Tibial nerve (tissue), 4 donors: Measurements from ENCODE around the gene TEX22. TPM values are rescaled to one million over a fixed set of nuclear protein-coding genes. Genes with fewer than 3 reads are reported as not detected.

Source experiments
- DNase-seq, 2 donors: peaks; one replicate each; pipeline ENCODE4 v3.0.0-alpha.2; 2019; ENCODE audit warnings: low spot score in 2 of 2
- H3K27ac ChIP-seq, 4 donors: fragments of 200-600 bp; sonication (generic) in 3 of 4; one replicate each; pipeline ENCODE4 v1.5.1; 2017 to 2019; ENCODE audit warnings: mild to moderate bottlenecking in 1 of 4
- H3K27me3 ChIP-seq, 2 donors: fragments of 200-600 bp; sonication (generic) in 1 of 2; one replicate each; pipeline versions ENCODE4 v1.5.1 to v1.6.0; 2017 to 2019
- H3K36me3 ChIP-seq, 3 donors: fragments of 200-600 bp; sonication (generic); one replicate each; pipeline ENCODE4 v1.5.1; 2018 to 2019
- H3K4me1 ChIP-seq, 4 donors: fragments of 200-600 bp; sonication (generic) in 3 of 4; one replicate each; pipeline ENCODE4 v1.5.1; 2017 to 2019
- H3K4me3 ChIP-seq, 4 donors: fragments of 200-600 bp; sonication (generic) in 3 of 4; one replicate each; pipeline ENCODE4 v1.5.1; 2017 to 2019; ENCODE audit warnings: mild to moderate bottlenecking in 1 of 4, moderate library complexity in 1 of 4
- H3K9me3 ChIP-seq, 4 donors: fragments of 200-600 bp; sonication (generic) in 3 of 4; one replicate each; pipeline ENCODE4 v1.5.1; 2017 to 2019
- CTCF ChIP-seq, 5 experiments: fragments of 200-600 bp in 3 of 5; fragments of 450-650 bp in 2 of 5; sonication (generic) in 3 of 5; IDR thresholded peaks; one replicate each; pipeline ENCODE4 v1.5.1; 2016 to 2019; ENCODE audit warnings: antibody characterized with exemption in 5 of 5, mild to moderate bottlenecking in 3 of 5, moderate library complexity in 2 of 5
- EP300 ChIP-seq, 2 donors: sonication (generic); formaldehyde crosslinking; IDR thresholded peaks; one replicate each; pipeline ENCODE4 v1.6.1; 2017; ENCODE audit warnings: antibody characterized with exemption in 2 of 2, mild to moderate bottlenecking in 1 of 2
- POLR2A ChIP-seq, 2 donors: fragments of 450-650 bp; IDR thresholded peaks; one replicate each; pipeline ENCODE4 v1.6.1; 2017; ENCODE audit warnings: antibody characterized with exemption in 2 of 2, mild to moderate bottlenecking in 2 of 2, moderate library complexity in 2 of 2
- WGBS, 2 donors: methylation state at CpG; one replicate each; pipeline ENCODE4 v1.1.5; 2018; 5-methylcytosine and 5-hydroxymethylcytosine counted together
- total RNA-seq, 4 donors: library from RNA; depleted of rRNA; stranded (reverse); fragments of >200 nt; gene quantifications; one replicate each; pipeline ENCODE4 v1.1.0, GENCODE V29; 2016

Gene TEX22
- total RNA-seq, 4 donors from 2014 or later, result 0.84 to 1.3 (median 1.0) TPM

GRCh38 chr14:105424861-105425260 lies 26.5 kb downstream of the TEX22 start:
- DNase-seq, result no peak
- H3K4me3 ChIP-seq, result no peak overlapping the region
- peaks cover 0 to 35% (median 0%) of the 10 kb centered on the region in 3 donors for H3K36me3 ChIP-seq
- peaks cover 0 to 28% (median 22%) of the 10 kb centered on the region in 4 donors for H3K4me1 ChIP-seq
- no peak overlapping the region for H3K27ac ChIP-seq
- no peaks in the 10 kb centered on the region for H3K27me3 ChIP-seq
- H3K9me3 ChIP-seq, result peaks cover 0 to 7% (median 0%) of the 10 kb centered on the region in 4 donors
- 95 to 96% methylated on average over 12 of the region's 12 CpGs for WGBS, 2 donors
- TF ChIP-seq CTCF (IDR thresholded peaks at IDR 0.05) (no peak), POLR2A (IDR thresholded peaks at IDR 0.05) (no peak)

GRCh38 chr14:105425823-105426247 lies 27.5 kb downstream of the TEX22 start:
- WGBS, 2 donors, result 90 to 97% methylated on average over 8 to 10 of the region's 23 CpGs
- Histone ChIP-seq H3K4me1 (peaks cover 0 to 32% (median 20%) of the 10 kb centered on the region in 4 donors), H3K27me3 (no peaks in the 10 kb centered on the region), H3K4me3 (no peak overlapping the region), H3K27ac (no peak overlapping the region), H3K9me3 (peaks cover 0 to 7% (median 0%) of the 10 kb centered on the region in 4 donors), H3K36me3 (peaks cover 0 to 35% (median 0%) of the 10 kb centered on the region in 3 donors)
- no peak for DNase-seq
- TF ChIP-seq CTCF (IDR thresholded peaks at IDR 0.05), result no peak
- no peak for TF ChIP-seq POLR2A (IDR thresholded peaks at IDR 0.05)
- TF ChIP-seq EP300 (IDR thresholded peaks at IDR 0.05), result no peak

- no peak overlapping the region for H3K4me3 ChIP-seq
- DNase-seq, result no peak
- no peak overlapping the region for H3K27ac ChIP-seq
- WGBS, 2 donors, result 94 to 95% methylated on average over 19 of the region's 21 CpGs
- H3K36me3 ChIP-seq, result peaks cover 0 to 35% (median 0%) of the 10 kb centered on the region in 3 donors
- H3K4me1 ChIP-seq, result peaks cover 0 to 29% (median 12%) of the 10 kb centered on the region in 4 donors
- peaks cover 0 to 7% (median 0%) of the 10 kb centered on the region in 4 donors for H3K9me3 ChIP-seq
- TF ChIP-seq EP300 (IDR thresholded peaks at IDR 0.05) (no peak), POLR2A (IDR thresholded peaks at IDR 0.05) (no peak), CTCF (IDR thresholded peaks at IDR 0.05) (no peak)
- H3K27me3 ChIP-seq, result no peaks in the 10 kb centered on the region
Measured at GRCh38 chr14:105426416-105427130, 28.2 kb downstream of the TEX22 start.

- Histone ChIP-seq H3K36me3 (peaks cover 0 to 35% (median 0%) of the 10 kb centered on the region in 3 donors), H3K4me3 (no peak overlapping the region), H3K27ac (no peak overlapping the region), H3K9me3 (peaks cover 0 to 7% (median 0%) of the 10 kb centered on the region in 4 donors), H3K27me3 (no peaks in the 10 kb centered on the region), H3K4me1 (peaks cover 0 to 21% (median 4%) of the 10 kb centered on the region in 4 donors)
- WGBS, 2 donors, result 95% methylated on average over 10 of the region's 10 CpGs
- TF ChIP-seq CTCF (IDR thresholded peaks at IDR 0.05) (no peak), EP300 (IDR thresholded peaks at IDR 0.05) (no peak), POLR2A (IDR thresholded peaks at IDR 0.05) (no peak)
- no peak for DNase-seq
Measured at GRCh38 chr14:105427412-105427811, 29.1 kb downstream of the TEX22 start.

GRCh38 chr14:105427936-105428485 lies 29.7 kb downstream of the TEX22 start:
- no peak overlapping the region for H3K4me3 ChIP-seq
- DNase-seq, result no peak
- H3K4me1 ChIP-seq, result peaks cover 0 to 16% (median 3%) of the 10 kb centered on the region in 4 donors
- H3K27ac ChIP-seq, result no peak overlapping the region
- H3K27me3 ChIP-seq, result no peaks in the 10 kb centered on the region
- 97% methylated on average over 9 of the region's 9 CpGs for WGBS, 2 donors
- peaks cover 0 to 35% (median 0%) of the 10 kb centered on the region in 3 donors for H3K36me3 ChIP-seq
- TF ChIP-seq EP300 (IDR thresholded peaks at IDR 0.05) (no peak), POLR2A (IDR thresholded peaks at IDR 0.05) (no peak), CTCF (IDR thresholded peaks at IDR 0.05) (no peak)
- H3K9me3 ChIP-seq, result peaks cover 0 to 7% (median 0%) of the 10 kb centered on the region in 4 donors
